GM21717 (cell line): ENCODE results near the gene ZNF462.

Experiments used
- ATAC-seq: cut with Tn5 transposase; IDR thresholded peaks from one replicate; pipeline ENCODE4 v1.9.1; 2021; ENCODE audit warnings: mild to moderate bottlenecking, moderate library complexity; ENCODE audit not compliant: unreplicated experiment

The ZNF462 gene

DNA sequence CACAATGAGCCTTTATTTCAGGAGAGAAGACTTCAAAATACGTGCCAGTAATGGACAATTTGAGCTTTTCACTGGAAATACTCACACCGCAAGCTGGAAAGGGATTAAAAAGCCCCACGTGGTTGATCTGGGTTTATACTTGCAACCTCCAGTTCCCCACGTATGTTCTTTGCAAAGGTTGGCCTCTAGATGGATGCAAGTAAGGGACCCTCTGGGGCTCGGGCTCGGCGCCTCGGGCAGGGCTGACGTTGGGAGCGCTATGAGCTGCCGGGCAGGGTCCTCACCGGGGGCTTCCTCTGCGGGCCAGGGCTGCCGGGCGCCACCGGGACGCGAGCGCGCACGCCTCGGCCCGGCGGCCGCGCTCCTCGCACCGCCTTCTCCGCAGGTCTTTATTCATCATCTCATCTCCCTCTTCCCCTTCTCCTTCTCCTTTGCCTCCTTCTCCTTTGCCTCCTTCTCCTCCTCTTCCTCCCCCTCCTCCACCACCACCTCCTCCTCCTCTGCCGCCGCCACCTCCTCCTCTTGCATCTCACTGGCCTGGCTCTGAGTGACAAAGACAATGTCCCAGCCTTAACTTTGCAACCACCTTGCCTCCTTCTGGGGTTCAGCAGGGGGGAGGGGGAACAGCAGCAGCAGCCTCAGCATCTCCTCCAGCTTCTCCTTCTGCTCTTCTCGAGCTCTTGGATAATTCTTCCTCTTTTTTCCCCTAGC, 701 bp upstream of the ZNF462 start:
- ATAC-seq, result no peak

DNA sequence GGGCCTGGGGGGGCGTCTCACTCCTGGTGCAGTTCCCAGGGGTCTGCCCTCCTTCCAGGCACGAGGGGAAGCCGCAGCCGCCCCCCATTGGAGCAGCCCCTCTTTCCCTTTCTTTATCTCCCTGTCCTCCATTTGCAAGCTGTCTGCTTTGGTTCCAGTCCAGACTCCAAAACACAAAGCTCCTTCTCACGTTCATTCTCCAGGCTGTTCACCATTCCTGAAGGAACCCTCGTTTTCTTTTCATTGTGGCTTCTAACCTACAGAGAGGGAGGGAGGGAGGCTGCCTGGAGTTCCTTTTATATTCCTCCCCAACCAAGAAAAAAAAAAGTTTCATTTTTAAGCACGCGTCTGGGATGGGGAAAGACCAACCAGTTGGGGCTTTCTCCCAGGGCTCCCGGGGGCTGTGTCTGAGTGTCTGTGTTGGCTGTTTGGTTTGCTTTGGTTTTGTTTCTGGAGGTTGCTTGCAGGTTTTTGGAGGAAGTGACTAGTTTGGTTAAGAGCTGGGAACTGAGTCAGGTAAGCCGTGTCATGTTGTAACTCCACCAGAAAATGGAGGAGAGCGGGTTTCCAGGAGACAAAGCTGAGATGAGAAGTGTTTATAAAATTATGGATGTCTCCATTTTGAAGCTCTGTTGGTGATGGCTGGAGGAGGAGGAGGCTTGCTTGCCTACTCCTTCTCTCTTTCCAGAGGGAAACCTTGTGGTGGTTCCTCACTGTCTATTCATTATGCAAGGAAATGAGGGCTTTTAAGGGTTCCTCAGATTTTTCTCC, 1.6 kb downstream of the ZNF462 start:
- ATAC-seq, result no peak

- ATAC-seq, result no peak
These were observed 3.3 kb downstream of the ZNF462 start for GRCh38 chr9:106866243-106866642.

- ATAC-seq, result no peak
These were observed 4.3 kb downstream of the ZNF462 start for GRCh38 chr9:106867286-106867685.

GRCh38 chr9:106868087-106868486, 5.1 kb downstream of the ZNF462 start:
- no peak for ATAC-seq

GRCh38 chr9:106868565-106868964, 5.6 kb downstream of the ZNF462 start:
- ATAC-seq, result no peak

DNA sequence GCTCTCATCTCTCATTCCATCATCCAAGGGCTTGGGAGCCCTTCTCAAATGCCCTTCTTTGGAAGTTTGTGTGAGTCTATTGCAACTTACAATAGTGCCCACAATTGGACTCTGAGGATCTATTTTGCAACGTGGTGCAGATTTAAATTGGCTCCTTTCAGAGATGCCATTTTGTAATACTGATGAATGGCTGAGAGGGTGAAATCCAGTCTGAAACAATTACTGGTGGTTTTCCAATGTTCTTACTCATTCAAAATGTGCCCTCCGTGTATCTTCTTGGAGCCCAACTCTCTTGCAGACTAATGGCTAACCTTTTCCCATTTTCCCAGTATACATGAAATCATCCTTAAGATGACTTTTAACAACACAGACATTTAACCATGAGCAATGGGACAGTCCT, 6.1 kb downstream of the ZNF462 start:
- ATAC-seq, result no peak

DNA sequence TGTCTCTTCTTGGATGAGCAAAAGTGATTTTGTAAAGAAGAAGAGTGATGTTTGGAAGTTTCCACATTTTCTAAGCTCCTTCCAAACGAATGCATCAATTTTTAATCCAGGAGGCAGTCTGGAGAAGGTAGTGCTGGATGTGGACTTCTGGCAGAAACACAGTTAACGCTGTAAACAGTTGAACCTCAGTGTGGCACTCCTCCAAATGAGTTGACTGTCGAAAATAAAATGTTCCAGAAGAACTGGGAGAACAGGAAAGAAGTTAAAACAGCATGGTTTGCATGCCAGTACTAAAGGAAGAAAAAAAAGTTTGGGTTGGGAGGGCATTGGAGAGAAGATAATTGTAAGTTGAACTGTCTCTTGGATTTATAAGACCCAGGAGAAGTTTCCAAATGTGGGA, 6.5 kb downstream of the ZNF462 start:
- no peak for ATAC-seq

DNA sequence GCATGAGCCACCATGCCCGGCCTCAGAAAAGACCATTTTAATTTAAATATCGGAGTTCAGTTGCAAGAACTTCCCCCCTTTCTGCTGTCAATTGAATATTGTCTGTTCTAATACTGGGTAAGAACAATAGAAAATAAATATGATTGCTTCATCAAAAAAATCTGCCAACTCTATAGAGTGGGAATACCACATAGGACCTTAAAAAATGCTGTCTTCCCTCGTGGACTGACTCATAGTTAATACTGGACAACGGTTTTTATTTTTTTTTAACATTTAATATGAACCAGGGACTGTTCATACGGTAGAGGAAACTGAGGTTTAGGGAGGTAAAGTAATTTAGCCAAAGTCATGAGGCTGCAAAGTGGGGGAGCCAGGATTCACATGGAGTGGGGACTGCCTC, 9.7 kb downstream of the ZNF462 start:
- no peak for ATAC-seq

DNA sequence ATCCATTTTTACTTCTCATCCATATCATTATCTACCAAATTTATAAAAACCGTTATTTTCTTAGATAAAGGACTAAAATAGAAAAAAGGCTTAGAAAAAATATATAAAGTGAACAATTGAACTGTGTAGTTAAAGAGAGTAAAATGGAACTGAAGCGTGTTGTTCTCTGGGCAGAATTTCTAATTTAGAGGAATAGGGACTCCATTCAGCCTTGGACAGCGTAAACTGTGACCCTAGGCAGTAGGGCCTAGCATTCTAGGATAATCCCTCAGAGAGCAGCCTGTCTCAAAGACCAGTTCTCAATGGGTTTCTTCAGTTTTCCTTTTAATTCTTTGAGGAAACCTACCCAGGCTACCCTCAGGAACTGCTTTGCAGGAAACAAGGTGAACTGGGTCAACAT, 11.1 kb downstream of the ZNF462 start:
- ATAC-seq, result no peak

DNA sequence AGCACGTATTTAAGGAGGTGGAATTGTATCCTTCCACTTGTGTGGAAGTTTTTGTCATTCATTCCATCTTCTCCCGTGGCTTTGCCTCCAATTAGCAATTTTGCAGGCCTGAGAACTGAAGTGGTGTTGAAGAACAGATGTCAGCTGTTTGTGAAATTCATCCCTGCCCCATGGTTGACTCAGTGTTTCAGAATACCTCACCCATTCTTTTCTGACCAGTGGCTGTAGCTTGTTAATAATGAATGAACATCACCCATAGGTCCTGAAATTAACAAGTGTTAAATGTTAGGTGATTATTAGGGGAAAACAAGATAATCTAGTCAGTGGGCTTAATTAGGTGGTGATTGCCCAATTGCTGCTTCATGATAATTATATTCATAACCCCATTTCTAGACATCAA, 11.7 kb downstream of the ZNF462 start:
- no peak for ATAC-seq

DNA sequence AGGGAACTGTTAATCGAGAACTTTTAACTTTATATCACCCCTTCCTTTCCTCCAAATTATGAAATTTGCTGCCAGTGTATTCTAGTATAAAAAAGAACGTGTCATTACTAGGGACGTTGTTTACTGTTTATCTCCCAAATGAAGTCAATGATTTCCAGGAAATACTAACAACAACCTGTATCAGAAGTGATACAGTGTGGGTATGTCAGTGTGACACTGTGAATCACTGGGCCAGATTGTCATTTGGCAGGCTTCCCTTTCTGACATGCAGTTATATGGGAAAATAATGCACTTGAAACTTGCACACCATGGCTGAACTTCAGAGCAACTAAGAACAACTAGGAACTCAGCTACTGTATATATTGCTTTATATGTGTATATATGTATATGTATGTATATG, 12.6 kb downstream of the ZNF462 start:
- ATAC-seq, result no peak

DNA sequence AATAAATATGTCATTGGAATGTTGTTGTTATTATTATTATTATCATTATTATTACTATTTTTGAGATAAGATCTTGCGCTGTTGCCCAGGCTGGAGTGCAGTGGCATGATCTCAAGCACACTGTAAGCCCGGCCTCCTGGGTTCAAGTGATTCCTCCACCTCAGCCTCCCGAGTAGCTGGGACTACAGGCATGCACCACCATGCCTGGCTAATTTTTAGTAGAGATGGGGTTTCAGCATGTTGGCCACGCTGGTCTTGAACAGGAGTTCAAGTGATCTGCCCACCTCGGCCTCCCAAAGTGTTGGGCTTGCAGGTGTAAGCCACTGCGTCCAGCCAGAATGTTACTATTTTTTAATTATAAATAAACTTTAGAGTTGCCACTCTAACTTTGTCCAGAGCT, 14.4 kb downstream of the ZNF462 start:
- ATAC-seq, result no peak

DNA sequence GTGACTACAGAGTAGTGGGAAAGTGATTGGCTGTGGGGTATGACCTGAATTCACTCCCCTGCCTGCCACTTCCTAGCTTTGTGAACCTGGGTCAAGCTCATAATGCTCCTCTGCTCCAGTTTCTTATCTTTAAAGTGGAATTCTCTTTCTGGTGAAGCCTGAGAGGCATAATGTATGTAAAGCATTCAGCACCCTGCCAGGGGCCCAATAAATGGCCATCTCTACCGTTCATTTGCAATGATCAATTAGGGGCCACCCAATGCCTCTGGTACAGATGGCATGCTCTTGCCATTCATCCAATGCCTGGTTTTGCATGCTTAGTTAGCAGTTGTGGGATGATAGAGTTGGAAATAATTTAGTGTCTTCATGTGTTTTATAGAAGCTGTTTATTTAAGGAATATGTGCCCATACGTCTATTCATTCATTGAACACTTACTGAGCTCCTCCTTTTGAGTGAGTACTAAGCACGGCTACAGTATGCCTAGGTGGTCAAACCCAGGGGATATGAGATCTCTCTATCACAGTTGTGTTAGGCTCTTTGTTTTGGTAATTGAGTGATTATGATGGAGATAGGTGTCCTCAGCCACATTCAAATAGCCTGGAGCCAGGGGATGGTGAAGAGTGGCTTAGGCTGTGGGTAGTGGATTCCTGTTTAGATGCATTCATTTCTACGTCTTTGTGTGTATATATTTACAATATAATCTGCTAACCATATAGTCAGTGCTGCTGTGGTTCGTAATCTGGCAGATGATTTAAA, 15.3 kb downstream of the ZNF462 start:
- no peak for ATAC-seq

GRCh38 chr9:106878934-106879333, 16.0 kb downstream of the ZNF462 start:
- no peak for ATAC-seq

GRCh38 chr9:106879439-106879882, 16.5 kb downstream of the ZNF462 start:
- ATAC-seq, result no peak

- no peak for ATAC-seq
These were observed 17.1 kb downstream of the ZNF462 start for GRCh38 chr9:106880081-106880480.

GRCh38 chr9:106880863-106881262, 17.9 kb downstream of the ZNF462 start:
- no peak for ATAC-seq

DNA sequence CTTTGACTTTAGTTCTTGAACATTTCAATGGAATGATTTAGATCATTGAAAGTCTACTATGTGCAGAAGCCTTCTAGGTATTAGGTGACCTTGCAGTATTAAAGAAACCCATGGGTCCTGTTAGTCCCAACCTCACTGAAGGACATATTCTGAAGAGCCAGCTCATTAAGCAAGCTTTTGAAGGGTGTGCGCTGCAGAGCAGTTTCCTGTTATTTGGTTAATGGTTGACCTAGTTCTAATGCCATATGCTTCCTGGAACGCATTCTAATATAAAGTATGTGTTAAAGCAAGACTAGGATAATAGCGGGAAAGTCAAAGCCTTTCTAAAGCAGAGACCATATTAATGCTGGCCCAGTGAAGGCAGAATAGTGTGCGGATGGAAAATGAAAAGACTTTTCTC, 20.1 kb downstream of the ZNF462 start:
- ATAC-seq, result no peak

DNA sequence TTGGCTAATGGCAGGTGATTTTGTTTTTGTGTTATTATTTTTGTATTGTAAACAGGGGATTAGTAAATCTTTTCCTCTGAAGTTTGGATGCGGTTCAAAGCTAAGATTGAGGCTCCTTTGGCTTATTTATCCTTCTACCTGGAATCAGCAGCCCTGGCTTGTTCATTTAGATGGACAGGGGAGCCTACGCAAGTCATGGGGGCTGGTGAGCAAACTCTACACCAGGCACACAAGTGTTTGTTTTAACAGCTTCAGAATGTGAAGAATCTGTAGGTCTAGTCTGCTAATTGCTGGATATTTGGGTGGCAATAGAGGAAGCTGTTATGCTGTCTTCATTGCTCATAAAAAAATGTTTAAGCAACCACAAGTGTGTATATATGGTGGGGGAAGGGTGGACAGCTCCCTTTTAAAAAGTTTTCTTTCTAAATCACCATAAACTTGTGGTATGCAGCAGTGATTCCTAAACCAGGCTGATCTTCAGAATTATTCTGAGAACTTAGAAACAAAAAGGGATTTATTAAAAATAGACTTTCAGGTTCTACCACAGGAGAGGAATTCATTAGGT, 20.7 kb downstream of the ZNF462 start:
- no peak for ATAC-seq

DNA sequence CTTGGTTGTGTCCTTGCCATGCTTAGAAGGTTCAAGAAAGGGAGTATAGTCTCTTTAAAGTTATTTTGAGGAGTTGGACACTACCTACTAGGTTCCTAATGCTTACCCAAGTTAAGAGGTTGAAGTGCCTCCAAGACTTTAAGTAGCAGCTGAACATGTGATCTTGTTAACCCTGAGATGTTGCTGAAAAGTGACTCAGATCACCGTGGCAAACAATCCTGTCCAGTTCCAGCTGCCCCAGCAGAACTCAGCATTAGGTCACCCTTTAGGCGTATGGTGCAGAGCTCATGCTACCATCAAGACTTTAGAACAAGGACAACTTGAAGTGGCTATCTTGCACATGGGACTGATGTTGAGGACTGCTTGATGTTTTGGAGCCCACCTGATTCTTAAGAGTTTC, 22.5 kb downstream of the ZNF462 start:
- no peak for ATAC-seq
